Ishikawa (cell line): ENCODE results near the gene CEACAM1.

Experiments
- CEBPB ChIP-seq: IDR thresholded peaks from 2 replicates; pipeline ENCODE4 v1.6.1; 2012
- CREB1 ChIP-seq: IDR thresholded peaks from 2 replicates; pipeline ENCODE4 v1.6.1; 2012; ENCODE audit warnings: low read depth
- EGR1 ChIP-seq: IDR thresholded peaks from 2 replicates; pipeline ENCODE4 v1.6.1; 2012
- EP300 ChIP-seq: IDR thresholded peaks from 2 replicates; pipeline ENCODE4 v1.6.1; 2012; ENCODE audit warnings: borderline replicate concordance
- FOXM1 ChIP-seq: IDR thresholded peaks from 2 replicates; pipeline ENCODE4 v1.6.1; 2012; ENCODE audit warnings: low read depth, borderline replicate concordance
- MAX ChIP-seq: IDR thresholded peaks from 2 replicates; pipeline ENCODE4 v1.6.1; 2012
- NFIC ChIP-seq: IDR thresholded peaks from 2 replicates; pipeline ENCODE4 v1.6.1; 2012
- RAD21 ChIP-seq: IDR thresholded peaks from 2 replicates; pipeline ENCODE4 v1.6.1; 2012; ENCODE audit warnings: low read depth
- REST ChIP-seq: IDR thresholded peaks from 2 replicates; pipeline ENCODE4 v1.6.1; 2012; ENCODE audit warnings: low read depth, mild to moderate bottlenecking
- TAF1 ChIP-seq: IDR thresholded peaks from 2 replicates; pipeline ENCODE4 v1.6.1; 2012; ENCODE audit warnings: low read depth, mild to moderate bottlenecking
- TCF12 ChIP-seq: IDR thresholded peaks from 2 replicates; pipeline ENCODE4 v1.6.1; 2012; ENCODE audit warnings: low read depth
- TEAD4 ChIP-seq: IDR thresholded peaks from 2 replicates; pipeline ENCODE4 v1.6.1; 2012
- USF1 ChIP-seq: IDR thresholded peaks from 2 replicates; pipeline ENCODE4 v1.6.1; 2012
- YY1 ChIP-seq: IDR thresholded peaks from 2 replicates; pipeline ENCODE4 v1.6.1; 2012; ENCODE audit warnings: low read depth
- ZBTB7A ChIP-seq: IDR thresholded peaks from 2 replicates; pipeline ENCODE4 v1.6.1; 2012; ENCODE audit warnings: low read depth

CEACAM1 gene

GRCh38 chr19:42496460-42497133, 31.7 kb downstream of the CEACAM1 start:
- TF ChIP-seq FOXM1 (no peak), TEAD4 (no peak), CEBPB (no peak), ZBTB7A (no peak), REST (no peak), YY1 (no peak), CREB1 (no peak), RAD21 (no peak), EGR1 (no peak), MAX (no peak), USF1 (no peak), EP300 (no peak), NFIC (no peak), TCF12 (no peak), TAF1 (no peak)

- TF ChIP-seq FOXM1: no peak
- TF ChIP-seq TCF12: no peak
- no peak for TF ChIP-seq CREB1
- TF ChIP-seq REST: no peak
- TF ChIP-seq RAD21: no peak
- no peak for TF ChIP-seq MAX
- TF ChIP-seq TAF1: no peak
- TF ChIP-seq EGR1: no peak
- no peak for TF ChIP-seq NFIC
- TF ChIP-seq ZBTB7A: no peak
- no peak for TF ChIP-seq CEBPB
- TF ChIP-seq TEAD4: no peak
- no peak for TF ChIP-seq EP300
- TF ChIP-seq USF1: no peak
- no peak for TF ChIP-seq YY1
Measured at GRCh38 chr19:42495663-42496062, 32.6 kb downstream of the CEACAM1 start.

GRCh38 chr19:42494321-42494720, 34.0 kb downstream of the CEACAM1 start:
- no peak for TF ChIP-seq NFIC
- no peak for TF ChIP-seq CREB1
- TF ChIP-seq RAD21: no peak
- TF ChIP-seq TAF1: no peak
- no peak for TF ChIP-seq YY1
- TF ChIP-seq ZBTB7A: no peak
- TF ChIP-seq TCF12: no peak
- TF ChIP-seq REST: no peak
- TF ChIP-seq USF1: no peak
- TF ChIP-seq EGR1: no peak
- no peak for TF ChIP-seq MAX
